Fibroblast of lung (primary cell): ENCODE measurements around the gene DCUN1D2. TPM values are rescaled to one million over a fixed set of nuclear protein-coding genes. Genes with fewer than 3 reads are reported as not detected.
"Not testable (repeated sequence)": the region's sequence is repeated elsewhere in the genome, so short reads cannot be mapped to it uniquely, and the experiment has no call there.

ENCODE experiments used
- DNase-seq, 2 donors: peaks; one replicate each; pipeline versions ENCODE4 v3.0.0 to v3.0.0-alpha.2; 2010; ENCODE audit warnings: low read depth in 2 of 2
- H2AFZ ChIP-seq: 2 replicates; pipeline ENCODE4 v1.5.1; 2012; ENCODE audit warnings: low read length, control low read depth, inconsistent platforms
- H3K27ac ChIP-seq: 2 replicates; pipeline ENCODE4 v1.5.1; 2011; ENCODE audit warnings: low read length, control low read depth; ENCODE audit not compliant: insufficient read depth
- H3K27me3 ChIP-seq: 2 replicates; pipeline ENCODE4 v1.5.1; 2011; ENCODE audit warnings: mild to moderate bottlenecking, low read length; ENCODE audit not compliant: control insufficient read depth, insufficient read depth
- H3K36me3 ChIP-seq: 2 replicates; pipeline ENCODE4 v1.5.1; 2011; ENCODE audit warnings: low read length; ENCODE audit not compliant: control insufficient read depth, insufficient read depth
- H3K4me1 ChIP-seq: 2 replicates; pipeline ENCODE4 v1.5.1; 2011; ENCODE audit warnings: low read length; ENCODE audit not compliant: control insufficient read depth, insufficient read depth; ENCODE audit errors: extremely low read depth
- H3K4me2 ChIP-seq: 2 replicates; pipeline ENCODE4 v1.5.1; 2011; ENCODE audit warnings: low read length, control low read depth; ENCODE audit not compliant: insufficient read depth; ENCODE audit errors: extremely low read depth
- H3K4me3 ChIP-seq, 4 experiments: fragments of 200-600 bp in 1 of 4; sonication (generic) in 1 of 4; replicated peaks in 1 of 4; 2 replicates each; pipeline ENCODE4 v1.5.1; 2011 to 2016; ENCODE audit warnings: low read length in 4 of 4, low read depth in 3 of 4, mild to moderate bottlenecking in 3 of 4, control low read depth in 2 of 4, inconsistent platforms in 1 of 4, mixed read lengths in 1 of 4; ENCODE audit not compliant: insufficient read depth in 1 of 4; ENCODE audit errors: control extremely low read depth in 1 of 4
- H3K79me2 ChIP-seq: 2 replicates; pipeline ENCODE4 v1.5.1; 2012; ENCODE audit warnings: mild to moderate bottlenecking, low read length, inconsistent platforms; ENCODE audit not compliant: control insufficient read depth, insufficient read depth
- H3K9ac ChIP-seq: 2 replicates; pipeline ENCODE4 v1.5.1; 2011; ENCODE audit warnings: mild to moderate bottlenecking, low read length, control low read depth; ENCODE audit not compliant: insufficient read depth
- H3K9me3 ChIP-seq: 2 replicates; pipeline ENCODE4 v1.5.1; 2012; ENCODE audit warnings: low read depth, low read length; ENCODE audit not compliant: control insufficient read depth, insufficient read depth
- H4K20me1 ChIP-seq: 2 replicates; pipeline ENCODE4 v1.5.1; 2011; ENCODE audit warnings: low read length; ENCODE audit not compliant: control insufficient read depth, insufficient read depth; ENCODE audit errors: extremely low read depth
- CTCF ChIP-seq, 2 donors: IDR thresholded peaks in 1 of 2; conservative IDR thresholded peaks in 1 of 2; 1 replicate in 1 of 2; 2 replicates in 1 of 2; pipeline ENCODE4 v1.5.1; 2011 to 2012; ENCODE audit warnings: low read length in 2 of 2, control low read depth in 1 of 2, inconsistent platforms in 1 of 2, low read depth in 1 of 2, mild to moderate bottlenecking in 1 of 2
- EZH2 ChIP-seq: IDR thresholded peaks from 2 replicates; pipeline ENCODE4 v1.5.1; 2012; ENCODE audit warnings: low read length, control low read depth, mild to moderate bottlenecking; ENCODE audit errors: missing control alignments
- polyA plus RNA-seq, 2 donors: library from polyadenylated mRNA; depleted of rRNA in 1 of 2; stranded (reverse) in 1 of 2; unstranded in 1 of 2; fragments of >200 nt; gene quantifications; 2 replicates each; pipeline ENCODE4 v1.2.1, GENCODE V29; 2011 to 2012; ENCODE audit warnings: missing spikeins in 1 of 2
- total RNA-seq: library from RNA; depleted of rRNA; stranded (reverse); fragments of >200 nt; gene quantifications from 2 replicates; pipeline ENCODE4 v1.2.1, GENCODE V29; 2014

DCUN1D2 gene
- total and polyA plus RNA-seq, 2 donors (not counting 1 experiment from before 2014, with no cell fraction given): 10.7 to 11.6 TPM

GRCh38 chr13:113526466-113527220 is 36.1 kb upstream of the DCUN1D2 start:
- Histone ChIP-seq H3K36me3 (peaks cover 21% of the 10 kb centered on the region), H3K27me3 (no peaks in the 10 kb centered on the region), H3K27ac (no peak overlapping the region), H3K4me2 (no peak overlapping the region), H3K79me2 (peaks cover 7% of the 10 kb centered on the region), H4K20me1 (no peaks in the 10 kb centered on the region), H3K9me3 (no peaks in the 10 kb centered on the region), H2AFZ (no peak overlapping the region), H3K4me3 (no peak overlapping the region), H3K4me1 (no peaks in the 10 kb centered on the region), H3K9ac (no peak overlapping the region)
- DNase-seq: no peak
- TF ChIP-seq EZH2: no peak
- no peak for TF ChIP-seq CTCF (conservative IDR thresholded peaks at IDR 0.05 in 1 of 2, IDR thresholded peaks at IDR 0.05 in 1 of 2; ENCODE audit: low read depth in 1 of 2, low read length in 2 of 2)

- H3K36me3 ChIP-seq: peaks cover 20% of the 10 kb centered on the region
Measured at GRCh38 chr13:113522438-113522837, 31.9 kb upstream of the DCUN1D2 start.

DNA sequence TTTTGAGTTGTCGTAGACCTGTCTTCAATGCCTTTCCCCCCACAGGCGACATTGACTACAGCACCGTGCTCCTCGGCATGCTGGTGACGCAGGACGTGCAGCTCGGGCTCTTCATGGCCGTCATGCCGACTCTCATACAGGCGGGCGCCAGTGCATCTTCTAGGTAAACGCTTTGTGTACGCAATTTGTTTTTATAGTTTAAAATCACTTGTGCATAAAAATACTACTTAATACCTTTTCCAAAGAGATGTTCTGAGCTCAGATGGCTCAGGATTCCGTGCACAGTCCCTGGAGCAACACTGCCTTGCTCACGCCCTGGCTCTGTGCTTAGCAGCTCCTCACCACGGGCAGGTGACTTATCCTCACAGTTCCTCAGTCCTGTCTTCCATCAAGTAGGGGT is 30.1 kb upstream of the DCUN1D2 start:
- H3K4me2 ChIP-seq: no peak overlapping the region
- H3K4me1 ChIP-seq: no peaks in the 10 kb centered on the region
- H3K9ac ChIP-seq: no peak overlapping the region
- peaks cover 16% of the 10 kb centered on the region for H3K36me3 ChIP-seq
- no peak overlapping the region for H3K4me3 ChIP-seq
- no peak for DNase-seq
- H4K20me1 ChIP-seq: no peaks in the 10 kb centered on the region
- no peak overlapping the region for H3K27ac ChIP-seq
- TF ChIP-seq EZH2 (no peak), CTCF (conservative IDR thresholded peaks at IDR 0.05 in 1 of 2, IDR thresholded peaks at IDR 0.05 in 1 of 2; ENCODE audit: low read depth in 1 of 2, low read length in 2 of 2) (no peak)
- H3K79me2 ChIP-seq: peaks cover 8% of the 10 kb centered on the region
- H3K9me3 ChIP-seq: no peaks in the 10 kb centered on the region
- H3K27me3 ChIP-seq: no peaks in the 10 kb centered on the region
- no peak overlapping the region for H2AFZ ChIP-seq

More at GRCh38 chr13:113522438-113522837, 31.9 kb upstream of the DCUN1D2 start:
- H3K4me2 ChIP-seq, H3K9ac ChIP-seq, DNase-seq, H3K27me3 ChIP-seq, H3K4me3 ChIP-seq, H4K20me1 ChIP-seq, H3K4me1 ChIP-seq, H2AFZ ChIP-seq, H3K27ac ChIP-seq, H3K9me3 ChIP-seq: not testable (repeated sequence)
- H3K79me2 ChIP-seq: peaks cover 10% of the 10 kb centered on the region
